Purkinje cell (primary cell): ENCODE results near the gene EIF4G1. TPM values are rescaled to one million over a fixed set of nuclear protein-coding genes. Genes with fewer than 3 reads are reported as not detected.

Experiments
- polyA plus RNA-seq: library from polyadenylated mRNA; unstranded; fragments of >200 nt; fragmentation: Nextera tagmentation; gene quantifications from 2 replicates; pipeline ENCODE4 v1.2.1, GENCODE V29; 2014

EIF4G1 gene
- 47.4 and 73.4 TPM in 2 replicates for polyA plus RNA-seq

DNA sequence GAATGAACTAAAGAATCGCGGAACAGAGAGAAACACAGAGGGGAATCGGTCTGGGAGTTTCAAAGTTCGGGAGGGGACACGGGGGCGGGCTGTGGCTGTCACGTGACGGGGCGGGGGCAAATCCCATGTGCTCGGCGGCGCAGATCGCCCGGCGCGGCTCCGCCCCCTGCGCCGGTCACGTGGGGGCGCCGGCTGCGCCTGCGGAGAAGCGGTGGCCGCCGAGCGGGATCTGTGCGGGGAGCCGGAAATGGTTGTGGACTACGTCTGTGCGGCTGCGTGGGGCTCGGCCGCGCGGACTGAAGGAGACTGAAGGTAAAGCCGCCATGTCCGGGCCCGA lies at the start of gene EIF4G1:
Gene EIF4G1 (plus strand): TSS at position 244 of the 337 bp plus-strand sequence. CDS start 1,191 bp downstream, outside the sequence.

GRCh38 chr3:184275961-184276910 lies 38.2 kb upstream of the EIF4G1 start, which contains the start of gene ECE2:
TSS of gene ECE2 (plus strand) at chr3:184276022. CDS start at chr3:184276154, 132 bp downstream.

GRCh38 chr3:184298759-184299487 lies 15.5 kb upstream of the EIF4G1 start, which contains the start of gene PSMD2:
TSS of gene PSMD2 (plus strand) at chr3:184299241. CDS start at chr3:184299267, 26 bp downstream.

DNA sequence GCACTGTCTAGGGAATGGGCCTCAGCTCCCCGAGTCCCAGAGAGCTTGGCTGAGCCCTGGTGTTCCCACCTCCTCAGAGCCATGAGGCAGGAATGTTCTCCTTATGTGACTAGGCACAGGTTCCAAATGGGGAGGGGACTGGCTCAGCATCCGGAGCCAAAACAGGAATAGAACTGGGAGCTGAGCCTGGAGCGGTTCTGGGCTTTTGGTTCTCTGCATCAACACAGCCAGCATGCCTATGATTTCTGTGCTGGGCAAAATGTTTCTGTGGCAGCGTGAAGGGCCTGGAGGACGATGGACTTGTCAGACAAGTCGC lies 23.0 kb downstream of the EIF4G1 start, which contains the start of gene FAM131A:
Gene FAM131A (plus strand): TSS at position 202 of the 316 bp plus-strand sequence. CDS start 31 bp downstream, at position 233.

GRCh38 chr3:184361532-184361931 lies 47.1 kb downstream of the EIF4G1 start, which contains the start of the genes CLCN2 and POLR2H:
TSS of gene CLCN2 (minus strand) at chr3:184361605. CDS start at chr3:184361479, 126 bp downstream.
TSS of gene POLR2H (plus strand) at chr3:184361710. CDS start at chr3:184363493, 1,783 bp downstream.

GRCh38 chr3:184377882-184378445 lies 63.6 kb downstream of the EIF4G1 start, which contains the start of gene THPO:
TSS of gene THPO (minus strand) at chr3:184378207. CDS start at chr3:184376259, 1,948 bp downstream.

DNA sequence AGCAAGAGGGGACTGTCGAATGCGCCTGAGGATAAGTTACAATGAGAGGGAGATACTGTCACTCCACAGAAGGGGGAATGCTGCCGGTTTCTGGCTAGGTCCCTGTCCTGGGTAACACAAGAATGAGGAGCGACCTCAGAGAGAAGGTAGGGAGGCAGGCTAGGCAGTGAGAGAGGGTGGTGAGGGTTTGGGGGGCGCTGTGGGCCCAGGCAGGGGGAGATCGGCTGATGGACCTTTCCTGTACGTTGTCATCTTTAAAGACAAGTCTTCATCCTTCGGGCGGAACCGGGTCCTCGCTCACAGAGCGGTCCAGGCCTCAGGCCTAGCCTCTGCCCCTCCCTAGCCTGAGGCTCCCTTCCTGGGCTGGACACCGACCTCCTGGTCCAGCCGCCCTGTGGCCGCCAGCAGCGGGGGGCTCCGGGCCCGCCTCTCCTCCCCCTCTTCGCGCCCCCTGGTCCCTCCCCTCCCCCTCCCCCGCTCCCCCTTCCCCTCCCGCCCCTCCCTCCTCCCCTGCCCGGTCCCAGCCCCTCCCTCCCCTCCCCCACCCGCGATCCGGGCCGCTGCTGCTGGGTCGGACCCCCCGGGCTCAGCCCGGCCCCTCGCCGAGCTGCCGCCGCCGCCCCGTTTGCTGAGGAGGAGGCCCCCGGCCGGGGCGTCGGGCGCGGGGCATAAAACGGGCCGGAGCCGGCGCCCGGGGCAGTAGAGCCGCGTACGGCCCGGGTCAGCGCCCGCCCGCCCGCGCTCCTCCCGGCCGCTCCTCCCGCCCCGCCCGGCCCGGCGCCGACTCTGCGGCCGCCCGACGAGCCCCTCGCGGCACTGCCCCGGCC lies 65.2 kb downstream of the EIF4G1 start, which contains the start of gene CHRD:
Gene CHRD (plus strand): TSS at position 697 of the 827 bp plus-strand sequence. CDS start 265 bp downstream, outside the sequence.

Other genes starting within 250 kb of the EIF4G1 start
- not detected in 2 replicates for gene HTR3E, start 217.5 kb upstream of the EIF4G1 start, polyA plus RNA-seq
- gene EIF2B5, start 179.2 kb upstream of the EIF4G1 start, polyA plus RNA-seq, result 18.7 and 30.0 TPM in 2 replicates
- 2.8 and 3.7 TPM in 2 replicates for gene DVL3, start 159.2 kb upstream of the EIF4G1 start, polyA plus RNA-seq
- 245 and 317 TPM in 2 replicates for gene AP2M1, start 139.8 kb upstream of the EIF4G1 start, polyA plus RNA-seq
- gene ABCF3, start 128.4 kb upstream of the EIF4G1 start, polyA plus RNA-seq, result 36.2 and 42.7 TPM in 2 replicates
- gene VWA5B2, start 85.0 kb upstream of the EIF4G1 start, polyA plus RNA-seq, result 0.89 and 2.1 TPM in 2 replicates
- 19.4 and 34.3 TPM in 2 replicates for gene ALG3, start 65.6 kb upstream of the EIF4G1 start, polyA plus RNA-seq
- gene EEF1AKMT4, start 64.9 kb upstream of the EIF4G1 start, polyA plus RNA-seq, result 2.5 and 3.6 TPM in 2 replicates
- 27.7 and 48.7 TPM in 2 replicates for gene CAMK2N2, start 53.1 kb upstream of the EIF4G1 start, polyA plus RNA-seq
- gene ECE2, start 38.6 kb upstream of the EIF4G1 start, polyA plus RNA-seq, result 1.2 and 3.1 TPM in 2 replicates
- 83.9 and 152 TPM in 2 replicates for gene PSMD2, start 15.4 kb upstream of the EIF4G1 start, polyA plus RNA-seq
- 3.1 and 10.4 TPM in 2 replicates for gene FAM131A, start 23.0 kb downstream of the EIF4G1 start, polyA plus RNA-seq
- gene CLCN2, start 47.0 kb downstream of the EIF4G1 start, polyA plus RNA-seq, result 0.71 and 2.6 TPM in 2 replicates
- gene POLR2H, start 47.1 kb downstream of the EIF4G1 start, polyA plus RNA-seq, result 49.1 and 108 TPM in 2 replicates
- gene THPO, start 63.6 kb downstream of the EIF4G1 start, polyA plus RNA-seq, result 1.4 TPM in 1 of 2 replicates, not detected in the other
- gene CHRD, start 65.4 kb downstream of the EIF4G1 start, polyA plus RNA-seq, result 0.69 TPM in 1 of 2 replicates, not detected in the other
- gene EPHB3, start 247.2 kb downstream of the EIF4G1 start, polyA plus RNA-seq, result 0.05 and 0.20 TPM in 2 replicates